HCT116 (cell line): ENCODE results near the gene DPH2. TPM values are rescaled to one million over a fixed set of nuclear protein-coding genes. Genes with fewer than 3 reads are reported as not detected.

Source experiments
- ATAC-seq: fragments of 200-7000 bp; cut with Tn5 transposase; 2 replicates; pipeline ENCODE4 v1.9.1; 2020; ENCODE audit warnings: mild to moderate bottlenecking, moderate library complexity
- BruUV-seq: library from RNA; stranded (reverse); fragments of 400-500 nt; replicated peaks from 2 replicates; lab custom pipeline; 2021; lab: Mats Ljungman, UMichigan
- CTCF ChIA-PET: fragments of 300-600 bp; sonication (Branson Sonifier 250); formaldehyde crosslinking; loops from one replicate; lab custom pipeline; 2021; ENCODE audit warnings: antibody characterized with exemption; lab: Charles Lee
- POLR2A ChIA-PET: fragments of 300-600, 350-600 bp; sonication (Branson Sonifier 250); formaldehyde crosslinking; loops from one replicate; lab custom pipeline; 2021; ENCODE audit warnings: antibody characterized with exemption; lab: Charles Lee
- RAD21 ChIA-PET, 2 experiments: fragments of 300-600 bp; sonication (Branson Sonifier 250); formaldehyde crosslinking; loops; one replicate each; lab custom pipeline; 2023; ENCODE audit warnings: low total read pairs in 2 of 2; ENCODE audit not compliant: uncharacterized antibody in 2 of 2, unreplicated experiment in 2 of 2, low non-redundant PET in 1 of 2; lab: Charles Lee
- DNase-seq: peaks from one replicate; pipeline ENCODE4 v3.0.0-alpha.2; 2010; ENCODE audit warnings: low read depth, low spot score
- H2AFZ ChIP-seq: fragments of 200-600 bp; shearing (Covaris generic), sonication (generic); 2 replicates; pipeline ENCODE4 v1.6.1; 2017; ENCODE audit warnings: low read depth, mixed run types, mixed read lengths, antibody characterized with exemption, low read length; ENCODE audit not compliant: poor library complexity, severe bottlenecking
- H3K27ac ChIP-seq: 2 replicates; pipeline ENCODE4 v1.5.1; 2012; ENCODE audit warnings: low read depth, low read length
- H3K27me3 ChIP-seq: fragments of 200-600 bp; sonication (generic); 2 replicates; pipeline ENCODE4 v1.6.1; 2016; ENCODE audit warnings: mixed run types, low read length, mixed read lengths; ENCODE audit not compliant: insufficient read depth
- H3K36me3 ChIP-seq, 2 experiments: fragments of 200-500 bp in 1 of 2; fragments of 200-600 bp in 1 of 2; sonication (Bioruptor generic) in 1 of 2; sonication (generic) in 1 of 2; 2 replicates each; pipeline versions ENCODE4 v1.5.1 to v1.6.1; 2014 to 2016; ENCODE audit warnings: low read length in 2 of 2, inconsistent platforms in 1 of 2, mixed read lengths in 1 of 2, mixed run types in 1 of 2; ENCODE audit not compliant: insufficient read depth in 2 of 2, control insufficient read depth in 1 of 2
- H3K4me1 ChIP-seq, 2 experiments: fragments of 200-600 bp in 1 of 2; sonication (generic) in 1 of 2; 2 replicates each; pipeline versions ENCODE4 v1.5.1 to v1.6.1; 2012 to 2017; ENCODE audit warnings: low read length in 2 of 2, inconsistent platforms in 1 of 2, mild to moderate bottlenecking in 1 of 2, mixed read lengths in 1 of 2, mixed run types in 1 of 2, moderate library complexity in 1 of 2; ENCODE audit not compliant: insufficient read depth in 2 of 2, control insufficient read depth in 1 of 2
- H3K4me2 ChIP-seq: fragments of 200-600 bp; sonication (generic); 2 replicates; pipeline ENCODE4 v1.6.1; 2017; ENCODE audit warnings: mixed run types, low read length, mixed read lengths
- H3K4me3 ChIP-seq, 2 experiments: fragments of 200-600 bp in 1 of 2; sonication (generic) in 1 of 2; replicated peaks in 1 of 2; 2 replicates each; pipeline ENCODE4 v1.5.1; 2011 to 2016; ENCODE audit warnings: low read length in 2 of 2, control low read depth in 1 of 2, low read depth in 1 of 2, mild to moderate bottlenecking in 1 of 2, mixed read lengths in 1 of 2, mixed run types in 1 of 2
- H3K79me2 ChIP-seq: fragments of 200-600 bp; sonication (generic); 2 replicates; pipeline ENCODE4 v1.6.1; 2017; ENCODE audit warnings: mild to moderate bottlenecking, mixed run types, low read length, moderate library complexity, mixed read lengths; ENCODE audit not compliant: insufficient read depth
- H3K9ac ChIP-seq: fragments of 200-600 bp; sonication (generic); 2 replicates; pipeline ENCODE4 v1.6.1; 2016; ENCODE audit warnings: low read length, mixed read lengths
- H3K9me2 ChIP-seq: fragments of 200-600 bp; sonication (generic), shearing (Covaris generic); 2 replicates; pipeline ENCODE4 v1.6.1; 2017; ENCODE audit warnings: mixed run types, mild to moderate bottlenecking, moderate library complexity; ENCODE audit not compliant: insufficient read depth
- H3K9me3 ChIP-seq, 2 experiments: fragments of 200-500 bp in 1 of 2; fragments of 200-600 bp in 1 of 2; sonication (Bioruptor generic) in 1 of 2; sonication (generic) in 1 of 2; 2 replicates each; pipeline ENCODE4 v1.6.1; 2014 to 2017; ENCODE audit warnings: low read length in 2 of 2, mixed read lengths in 2 of 2, inconsistent platforms in 1 of 2, low read depth in 1 of 2, mild to moderate bottlenecking in 1 of 2, mixed run types in 1 of 2, moderate library complexity in 1 of 2; ENCODE audit not compliant: control insufficient read depth in 1 of 2, insufficient read depth in 1 of 2
- H4K20me1 ChIP-seq: fragments of 200-600 bp; sonication (generic), shearing (Covaris generic); 2 replicates; pipeline ENCODE4 v1.6.1; 2017; ENCODE audit warnings: mixed run types, mild to moderate bottlenecking, moderate library complexity; ENCODE audit not compliant: insufficient read depth
- CBX3 ChIP-seq: IDR thresholded peaks from 2 replicates; pipeline ENCODE4 v1.6.1; 2012; ENCODE audit warnings: low read depth
- EGR1 ChIP-seq: IDR thresholded peaks from 2 replicates; pipeline ENCODE4 v1.6.1; 2012; ENCODE audit warnings: low read depth
- ELF1 ChIP-seq: IDR thresholded peaks from 2 replicates; pipeline ENCODE4 v1.6.1; 2012; ENCODE audit warnings: low read depth, borderline replicate concordance
- EZH2phosphoT487 ChIP-seq: fragments of 200-600 bp; IDR thresholded peaks from 2 replicates; pipeline ENCODE4 v1.6.1; 2018; ENCODE audit warnings: antibody characterized with exemption, borderline replicate concordance
- JUND ChIP-seq: IDR thresholded peaks from 2 replicates; pipeline ENCODE4 v1.6.1; 2012
- POLR2AphosphoS5 ChIP-seq: IDR thresholded peaks from 2 replicates; pipeline ENCODE4 v1.6.1; 2011; ENCODE audit warnings: mild to moderate bottlenecking, low read depth, low read length, moderate library complexity
- SP1 ChIP-seq: IDR thresholded peaks from 2 replicates; pipeline ENCODE4 v1.6.1; 2012; ENCODE audit warnings: low read depth
- ZBTB33 ChIP-seq: IDR thresholded peaks from 2 replicates; pipeline ENCODE4 v1.6.1; 2011; ENCODE audit warnings: mild to moderate bottlenecking, low read length, moderate library complexity; ENCODE audit not compliant: insufficient replicate concordance; ENCODE audit errors: extremely low read depth
- intact Hi-C: fragments of 100-400 bp; cut with micrococcal nuclease; formaldehyde crosslinking; loops from 2 replicates; pipeline ENCODE4 v1.10.0; 2022
- total RNA-seq: library from RNA; stranded (reverse); gene quantifications from one replicate; pipeline ENCODE4 v1.2.1, GENCODE V29; 2021; ENCODE audit not compliant: unreplicated experiment
- TF ChIP-seq, protein P1 (sequence below), 3 experiments: fragments of 200-600 bp in 1 of 3; sonication (generic) in 1 of 3; IDR thresholded peaks in 2 of 3; conservative IDR thresholded peaks in 1 of 3; 2 replicates each; pipeline ENCODE4 v1.5.1; 2012 to 2017; ENCODE audit warnings: low read depth in 2 of 3, low read length in 2 of 3, antibody characterized with exemption in 1 of 3, borderline replicate concordance in 1 of 3, control low read depth in 1 of 3, mild to moderate bottlenecking in 1 of 3, mixed read lengths in 1 of 3, mixed run types in 1 of 3, moderate library complexity in 1 of 3; ENCODE audit not compliant: insufficient read depth in 1 of 3
- TF ChIP-seq, protein P2 (sequence below): IDR thresholded peaks from 2 replicates; pipeline ENCODE4 v1.6.1; 2012
- TF ChIP-seq, protein P3 (sequence below): IDR thresholded peaks from 2 replicates; pipeline ENCODE4 v1.6.1; 2012

The DPH2 gene
- total RNA-seq, 1 experiment from 2014 or later: 53.2 TPM

DNA sequence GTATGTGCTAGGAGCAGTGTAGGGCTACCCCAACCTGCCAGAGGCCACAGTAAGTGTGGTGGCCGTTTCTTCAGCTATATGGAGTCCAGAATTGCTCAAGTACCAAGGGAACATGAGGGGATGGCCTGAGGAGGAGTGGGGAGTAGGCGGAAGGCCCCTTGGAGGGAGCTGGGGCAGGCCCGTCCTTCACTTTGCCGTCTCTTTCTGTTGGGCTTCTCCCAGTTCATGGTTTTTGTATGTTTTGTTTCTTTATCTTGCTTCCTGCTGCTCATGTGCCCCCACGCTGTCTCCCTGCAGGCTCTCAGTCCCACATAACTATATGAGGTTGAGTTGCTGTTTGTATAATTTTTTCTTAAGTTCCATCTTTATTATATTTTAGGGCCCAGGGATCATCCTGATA lies 5.9 kb upstream of the DPH2 start:
- Histone ChIP-seq H3K4me2 (no peak overlapping the region), H3K36me3 (no peaks in the 10 kb centered on the region; a peak in 2 of 4 replicates), H3K27me3 (no peaks in the 10 kb centered on the region)
- POLR2A ChIA-PET: interaction anchor here (0.7 kb wide), 1 partner anchor 10 kb away, joined by 3 read pairs; no protein-coding TSS in a partner anchor
- no peak for ATAC-seq
- intact Hi-C loops: no loop called here
- TF ChIP-seq EZH2phosphoT487: no peak
- no peak for TF ChIP-seq EGR1
- TF ChIP-seq SP1: no peak
- TF ChIP-seq CBX3: no peak
- TF ChIP-seq, protein P1, sequence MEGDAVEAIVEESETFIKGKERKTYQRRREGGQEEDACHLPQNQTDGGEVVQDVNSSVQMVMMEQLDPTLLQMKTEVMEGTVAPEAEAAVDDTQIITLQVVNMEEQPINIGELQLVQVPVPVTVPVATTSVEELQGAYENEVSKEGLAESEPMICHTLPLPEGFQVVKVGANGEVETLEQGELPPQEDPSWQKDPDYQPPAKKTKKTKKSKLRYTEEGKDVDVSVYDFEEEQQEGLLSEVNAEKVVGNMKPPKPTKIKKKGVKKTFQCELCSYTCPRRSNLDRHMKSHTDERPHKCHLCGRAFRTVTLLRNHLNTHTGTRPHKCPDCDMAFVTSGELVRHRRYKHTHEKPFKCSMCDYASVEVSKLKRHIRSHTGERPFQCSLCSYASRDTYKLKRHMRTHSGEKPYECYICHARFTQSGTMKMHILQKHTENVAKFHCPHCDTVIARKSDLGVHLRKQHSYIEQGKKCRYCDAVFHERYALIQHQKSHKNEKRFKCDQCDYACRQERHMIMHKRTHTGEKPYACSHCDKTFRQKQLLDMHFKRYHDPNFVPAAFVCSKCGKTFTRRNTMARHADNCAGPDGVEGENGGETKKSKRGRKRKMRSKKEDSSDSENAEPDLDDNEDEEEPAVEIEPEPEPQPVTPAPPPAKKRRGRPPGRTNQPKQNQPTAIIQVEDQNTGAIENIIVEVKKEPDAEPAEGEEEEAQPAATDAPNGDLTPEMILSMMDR (IDR thresholded peaks at IDR 0.05 in 2 of 3, conservative IDR thresholded peaks at IDR 0.05 in 1 of 3; ENCODE audit: borderline replicate concordance in 1 of 3, insufficient read depth in 1 of 3, low read depth in 2 of 3, low read length in 2 of 3): no peak
- TF ChIP-seq POLR2AphosphoS5: no peak
- no peak for TF ChIP-seq ELF1
- no peak for TF ChIP-seq JUND
- TF ChIP-seq ZBTB33: no peak
- TF ChIP-seq, protein P2, sequence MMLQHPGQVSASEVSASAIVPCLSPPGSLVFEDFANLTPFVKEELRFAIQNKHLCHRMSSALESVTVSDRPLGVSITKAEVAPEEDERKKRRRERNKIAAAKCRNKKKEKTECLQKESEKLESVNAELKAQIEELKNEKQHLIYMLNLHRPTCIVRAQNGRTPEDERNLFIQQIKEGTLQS: no peak
- TF ChIP-seq, protein P3, sequence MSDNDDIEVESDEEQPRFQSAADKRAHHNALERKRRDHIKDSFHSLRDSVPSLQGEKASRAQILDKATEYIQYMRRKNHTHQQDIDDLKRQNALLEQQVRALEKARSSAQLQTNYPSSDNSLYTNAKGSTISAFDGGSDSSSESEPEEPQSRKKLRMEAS: no peak
- TF ChIP-seq, all 23 proteins: peak for 0
- CTCF ChIA-PET: no interaction called here
- Histone ChIP-seq H3K4me1 (no peaks in the 10 kb centered on the region), H4K20me1 (no peaks in the 10 kb centered on the region), H3K9me2 (no peaks in the 10 kb centered on the region), H3K4me3 (no peak overlapping the region), H3K27ac (no peak overlapping the region), H3K9me3 (no peaks in the 10 kb centered on the region), H3K9ac (no peak overlapping the region), H3K79me2 (no peaks in the 10 kb centered on the region), H2AFZ (no peak overlapping the region)
- RAD21 ChIA-PET: no interaction called here
- DNase-seq: no peak
- no TSS peak for BruUV-seq
